HuH-7 (cell line): ENCODE results near the gene MED7.

ENCODE experiments used
- DNase-seq: peaks from one replicate; pipeline ENCODE4 v3.0.0; 2011; ENCODE audit warnings: low spot score

The MED7 gene

GRCh38 chr5:157162919-157163510, 20.4 kb upstream of the MED7 start:
- DNase-seq: no peak

GRCh38 chr5:157161996-157162395, 19.3 kb upstream of the MED7 start:
- no peak for DNase-seq

- DNase-seq: no peak
Measured at GRCh38 chr5:157160001-157160400, 17.3 kb upstream of the MED7 start.

- no peak for DNase-seq
Measured at GRCh38 chr5:157159209-157159751, 16.6 kb upstream of the MED7 start.

- DNase-seq: no peak
Measured at GRCh38 chr5:157157293-157157891, 14.7 kb upstream of the MED7 start.

GRCh38 chr5:157155297-157155696, 12.6 kb upstream of the MED7 start:
- no peak for DNase-seq

- DNase-seq: no peak
Measured at GRCh38 chr5:157150995-157151394, 8.3 kb upstream of the MED7 start.

- DNase-seq: peak; percentile 64
Measured at GRCh38 chr5:157148734-157149615, 6.3 kb upstream of the MED7 start.

GRCh38 chr5:157143127-157143971, 684 bp upstream of the MED7 start:
- DNase-seq: no peak

GRCh38 chr5:157137691-157138090, 5.0 kb downstream of the MED7 start:
- DNase-seq: no peak

GRCh38 chr5:157132281-157132612, 10.4 kb downstream of the MED7 start:
- no peak for DNase-seq

- no peak for DNase-seq
Measured at GRCh38 chr5:157130925-157131324, 11.7 kb downstream of the MED7 start.

GRCh38 chr5:157121709-157122108, 21.0 kb downstream of the MED7 start:
- DNase-seq: no peak

- DNase-seq: no peak
Measured at GRCh38 chr5:157120102-157120501, 22.6 kb downstream of the MED7 start.

GRCh38 chr5:157116483-157116954, 26.1 kb downstream of the MED7 start:
- DNase-seq: no peak

- DNase-seq: no peak
Measured at GRCh38 chr5:157115502-157115901, 27.2 kb downstream of the MED7 start.

GRCh38 chr5:157115012-157115411, 27.7 kb downstream of the MED7 start:
- DNase-seq: no peak

- no peak for DNase-seq
Measured at GRCh38 chr5:157113002-157113401, 29.7 kb downstream of the MED7 start.

GRCh38 chr5:157109744-157110143, 32.9 kb downstream of the MED7 start:
- no peak for DNase-seq

- no peak for DNase-seq
Measured at GRCh38 chr5:157108976-157109375, 33.7 kb downstream of the MED7 start, which contains the start of gene HAVCR2. Gene HAVCR2, minus strand, starts transcription at chr5:157109044. Its CDS starts 61 bp downstream, at chr5:157108983.

GRCh38 chr5:157107508-157107907, 35.2 kb downstream of the MED7 start:
- DNase-seq: no peak
